PC-9 (cell line): ENCODE measurements around the gene SAP130.

Experiments
- CTCF ChIP-seq: fragments of 200-600 bp; sonication (generic); conservative IDR thresholded peaks from 2 replicates; pipeline ENCODE4 v1.6.1; 2017; ENCODE audit warnings: mixed run types, antibody characterized with exemption, mild to moderate bottlenecking, moderate library complexity
- EZH2 ChIP-seq: fragments of 200-600 bp; sonication (generic); IDR thresholded peaks from 2 replicates; pipeline ENCODE4 v1.8.0; 2017; ENCODE audit warnings: antibody characterized with exemption, low read depth

DNA sequence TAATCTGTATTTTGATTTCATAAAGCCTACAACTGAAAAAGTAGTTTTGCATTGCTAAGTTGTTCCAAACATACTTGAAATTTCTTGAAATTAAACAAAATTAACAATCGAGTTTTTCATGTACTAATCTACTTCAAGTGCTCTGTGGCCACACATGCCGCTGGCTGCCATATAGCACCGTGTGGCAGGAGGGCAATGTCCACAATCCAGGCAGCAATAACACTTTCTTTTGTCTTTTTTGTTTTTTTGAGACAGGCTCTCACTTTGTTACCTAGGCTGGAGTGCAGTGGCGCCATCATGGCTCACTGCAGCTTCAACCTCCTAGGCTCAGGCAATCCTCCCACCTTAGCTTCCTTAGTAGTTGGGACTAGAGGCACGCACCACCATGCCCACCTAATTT is 36.1 kb downstream of the SAP130 start:
- TF ChIP-seq CTCF (no peak), EZH2 (no peak)
